Measurements from ENCODE around the gene CHI3L2. TPM values are rescaled to one million over a fixed set of nuclear protein-coding genes. Genes with fewer than 3 reads are reported as not detected.

The CHI3L2 gene
- total RNA-seq, 1 donor from 2014 or later, result 1.3 TPM

DNA sequence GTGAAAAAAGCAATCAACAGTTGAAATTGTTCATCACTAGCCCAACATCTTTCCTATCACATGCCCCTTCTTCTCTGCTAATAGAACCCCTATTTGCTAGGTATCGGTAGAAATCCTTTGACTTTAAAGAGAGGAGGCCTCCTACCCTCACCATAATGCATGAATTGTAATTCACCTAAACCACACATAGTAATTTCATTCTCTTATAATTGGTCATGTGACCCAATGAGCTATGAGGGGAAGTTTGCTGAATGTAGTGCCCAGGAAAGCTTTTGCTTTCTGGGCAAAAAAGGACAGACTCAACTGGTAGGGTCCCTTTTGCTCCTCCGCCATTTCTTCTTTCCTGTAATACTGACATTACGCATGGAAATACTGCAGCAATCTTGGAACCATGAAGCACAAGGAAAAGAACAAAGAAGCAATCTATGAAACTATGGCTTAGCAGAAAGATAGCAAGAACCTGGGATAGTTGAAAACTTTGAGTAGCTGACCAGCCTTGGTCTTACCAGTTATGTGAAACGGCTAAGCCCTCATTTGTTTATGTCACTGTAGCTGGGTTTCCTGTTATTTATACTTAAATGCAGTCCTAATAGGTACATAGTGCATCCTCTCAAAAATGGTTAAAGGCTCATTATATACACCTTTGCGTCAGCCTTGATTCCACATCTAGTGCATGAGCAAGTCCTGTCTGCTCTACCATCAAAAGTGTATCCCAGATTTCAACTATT, 10.2 kb upstream of the CHI3L2 start:
- DNase-seq (ENCODE audit: low spot score), result no peak
- H3K9me3 Mint-ChIP-seq, result peaks cover 4% of the 10 kb centered on the region
- intact Hi-C loops (cut with micrococcal nuclease), result loop anchor here (5.0 kb wide), 2 partner anchors 340 to 545 kb away; partner anchors contain the start of gene KCNA3
- H3K27ac Mint-ChIP-seq, result peak overlapping the region; percentile 91
- H3K4me1 Mint-ChIP-seq (ENCODE audit: low read depth), result peaks cover 97% of the 10 kb centered on the region
- H3K27me3 Mint-ChIP-seq (ENCODE audit: low read depth), result no peaks in the 10 kb centered on the region
- H3K36me3 Mint-ChIP-seq (ENCODE audit: low read depth), result peaks cover 3% of the 10 kb centered on the region
- peak overlapping the region; percentile 6 for H3K4me3 Mint-ChIP-seq (ENCODE audit: low read depth)

DNA sequence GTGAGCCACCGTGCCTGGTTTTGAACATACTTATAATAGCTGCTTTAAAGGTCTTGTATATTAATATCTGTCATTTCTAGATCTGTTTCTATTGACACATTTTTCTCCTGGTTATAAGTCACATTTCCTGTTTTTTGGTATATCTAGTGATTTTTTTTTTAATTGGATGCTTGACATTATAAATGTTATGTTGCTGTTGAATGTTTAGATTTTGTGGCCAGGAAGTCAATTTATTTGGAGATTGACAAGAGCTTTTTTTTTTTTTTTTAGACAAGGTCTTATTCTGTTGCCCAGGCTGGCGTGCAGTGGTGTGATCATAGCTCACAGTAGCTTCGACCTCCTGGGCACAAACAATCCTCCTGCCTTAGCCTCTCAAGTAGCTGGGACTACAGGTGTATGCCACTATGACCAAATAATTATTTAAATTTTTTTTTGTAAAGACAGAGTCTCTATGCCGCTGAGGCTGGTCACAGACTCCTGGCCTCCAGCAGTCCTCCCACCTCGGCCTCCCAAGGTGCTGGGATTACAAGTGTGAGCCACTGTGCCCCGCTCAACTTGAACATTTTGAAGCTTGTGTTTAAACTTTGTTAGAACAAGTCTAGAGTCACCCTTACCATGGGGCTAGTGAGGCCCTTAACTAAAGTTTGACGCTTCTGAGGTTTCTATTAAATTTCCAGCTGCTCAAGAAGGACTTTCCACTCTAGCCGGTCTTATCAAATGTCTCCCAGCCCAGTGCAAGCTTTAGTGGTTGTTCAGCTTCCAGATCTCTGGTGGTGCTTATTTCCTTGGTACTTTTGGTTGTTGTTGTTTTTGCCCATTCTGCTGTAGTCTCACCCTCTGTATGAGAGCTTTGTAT, 8.6 kb upstream of the CHI3L2 start:
- intact Hi-C loops (cut with micrococcal nuclease), result loop anchor here (1.0 to 5.0 kb wide), 3 partner anchors 342 to 572 kb away; partner anchors contain the start of gene KCNA3
- Mint-ChIP-seq H3K36me3 (ENCODE audit: low read depth) (peaks cover 3% of the 10 kb centered on the region), H3K27ac (peak overlapping the region; percentile 93), H3K4me1 (ENCODE audit: low read depth) (peaks cover 94% of the 10 kb centered on the region), H3K27me3 (ENCODE audit: low read depth) (no peaks in the 10 kb centered on the region), H3K4me3 (ENCODE audit: low read depth) (peak overlapping the region; percentile 30), H3K9me3 (peaks cover 4% of the 10 kb centered on the region)
- DNase-seq (ENCODE audit: low spot score), result no peak

DNA sequence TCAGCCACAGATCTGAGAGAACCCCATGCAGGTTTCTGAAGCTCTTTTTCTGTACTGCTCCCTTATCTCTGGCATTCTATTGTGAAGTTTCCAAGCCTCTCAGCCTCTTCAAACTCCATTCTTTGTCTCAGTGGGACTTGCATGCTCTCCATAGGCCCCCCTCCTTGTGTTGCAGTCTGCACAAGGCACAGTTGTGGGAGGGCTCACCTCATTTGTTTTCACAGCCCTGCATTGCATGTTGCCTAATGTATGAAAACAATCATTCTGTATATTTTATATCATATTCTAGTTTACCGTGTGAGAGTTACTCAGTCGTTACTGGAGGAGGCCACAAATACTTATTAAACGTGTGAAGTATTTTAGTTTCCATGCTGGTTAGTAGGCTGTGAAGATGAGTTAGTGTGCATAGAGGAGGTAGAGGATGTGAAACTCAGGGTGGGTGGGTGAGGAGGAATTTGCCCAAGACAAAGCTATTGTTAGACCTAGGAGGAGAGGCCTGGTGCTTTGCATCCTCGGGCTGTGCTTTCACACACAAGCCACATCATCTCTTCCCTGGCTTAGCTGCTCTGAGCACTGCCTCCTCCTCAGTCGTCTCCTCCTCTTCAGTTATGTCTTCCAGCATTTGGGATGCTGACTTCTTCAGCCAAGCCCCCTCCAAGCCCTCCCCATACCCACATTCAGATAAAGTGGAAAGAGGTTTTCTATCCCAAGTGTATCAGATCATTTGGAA, 7.8 kb upstream of the CHI3L2 start:
- Mint-ChIP-seq H3K4me3 (ENCODE audit: low read depth) (peak overlapping the region; percentile 38), H3K27ac (peak overlapping the region; percentile 93), H3K9me3 (peaks cover 4% of the 10 kb centered on the region), H3K27me3 (ENCODE audit: low read depth) (no peaks in the 10 kb centered on the region), H3K4me1 (ENCODE audit: low read depth) (peaks cover 88% of the 10 kb centered on the region), H3K36me3 (ENCODE audit: low read depth) (peaks cover 3% of the 10 kb centered on the region)
- intact Hi-C loops (cut with micrococcal nuclease), result loop anchor here (1.0 to 10.0 kb wide), 5 partner anchors 79 to 572 kb away; partner anchors contain the start of genes C1orf162, CEPT1, DRAM2 and KCNA3
- DNase-seq (ENCODE audit: low spot score), result no peak

DNA sequence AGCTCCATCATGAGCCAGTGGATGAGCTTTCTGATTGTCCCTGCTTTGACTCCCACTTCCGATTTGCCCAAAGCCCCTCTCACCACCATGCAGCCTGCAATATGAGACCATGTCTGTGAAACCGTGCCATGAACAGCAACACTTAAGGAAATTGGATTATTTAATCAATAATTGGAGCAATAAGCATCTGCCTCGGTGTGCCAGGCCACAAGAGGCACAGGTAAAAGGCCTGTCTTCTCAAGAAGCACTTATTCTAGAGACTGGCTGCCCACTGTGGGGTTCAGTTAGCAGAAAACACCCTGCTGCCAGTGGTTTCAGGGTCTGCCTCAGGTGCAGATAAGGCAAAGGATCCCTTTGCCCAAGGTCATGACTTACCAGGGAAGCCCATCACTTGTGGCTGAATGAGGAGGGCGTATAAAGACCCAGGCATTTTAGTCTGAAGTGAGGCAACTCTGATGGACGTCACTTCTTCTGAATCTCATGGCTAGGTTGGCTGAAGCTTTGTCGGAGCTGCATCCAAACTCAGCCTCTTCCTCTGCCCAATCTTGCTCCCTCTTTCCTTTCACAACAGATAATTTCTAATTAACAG, 7.1 kb upstream of the CHI3L2 start:
- intact Hi-C loops (cut with micrococcal nuclease), result loop anchor here (2.0 to 10.0 kb wide), 2 partner anchors 80 to 254 kb away; partner anchors contain the start of genes C1orf162, CEPT1 and DRAM2
- peaks cover 3% of the 10 kb centered on the region for H3K36me3 Mint-ChIP-seq (ENCODE audit: low read depth)
- no peaks in the 10 kb centered on the region for H3K27me3 Mint-ChIP-seq (ENCODE audit: low read depth)
- H3K4me1 Mint-ChIP-seq (ENCODE audit: low read depth), result peaks cover 86% of the 10 kb centered on the region
- H3K4me3 Mint-ChIP-seq (ENCODE audit: low read depth), result peak overlapping the region; percentile 41
- DNase-seq (ENCODE audit: low spot score), result no peak
- peak overlapping the region; percentile 93 for H3K27ac Mint-ChIP-seq
- H3K9me3 Mint-ChIP-seq, result peaks cover 4% of the 10 kb centered on the region

DNA sequence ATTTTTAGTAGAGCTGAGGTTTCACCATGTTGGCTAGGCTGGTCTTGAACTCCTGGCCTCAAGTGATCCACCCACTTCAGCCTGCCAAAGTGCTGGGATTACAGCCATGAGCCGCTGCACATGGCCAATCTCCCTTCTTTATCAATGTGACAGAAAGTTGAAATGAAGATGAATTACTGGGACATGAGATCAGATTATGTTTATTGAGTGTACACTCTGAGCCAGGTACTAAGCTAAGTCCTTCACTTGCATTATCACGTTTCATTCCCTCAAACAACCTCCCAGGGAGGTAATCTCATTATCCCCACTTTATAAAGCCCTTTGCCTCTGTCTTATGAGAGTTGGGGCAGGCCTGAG, 6.3 kb upstream of the CHI3L2 start:
- Mint-ChIP-seq H3K4me1 (ENCODE audit: low read depth) (peaks cover 87% of the 10 kb centered on the region), H3K27ac (peak overlapping the region; percentile 93), H3K27me3 (ENCODE audit: low read depth) (no peaks in the 10 kb centered on the region), H3K9me3 (peaks cover 4% of the 10 kb centered on the region), H3K4me3 (ENCODE audit: low read depth) (peak overlapping the region; percentile 78), H3K36me3 (ENCODE audit: low read depth) (peaks cover 3% of the 10 kb centered on the region)
- no peak for DNase-seq (ENCODE audit: low spot score)
- intact Hi-C loops (cut with micrococcal nuclease), result loop anchor here (2.0 to 10.0 kb wide), 2 partner anchors 80 to 254 kb away; partner anchors contain the start of genes C1orf162, CEPT1 and DRAM2

DNA sequence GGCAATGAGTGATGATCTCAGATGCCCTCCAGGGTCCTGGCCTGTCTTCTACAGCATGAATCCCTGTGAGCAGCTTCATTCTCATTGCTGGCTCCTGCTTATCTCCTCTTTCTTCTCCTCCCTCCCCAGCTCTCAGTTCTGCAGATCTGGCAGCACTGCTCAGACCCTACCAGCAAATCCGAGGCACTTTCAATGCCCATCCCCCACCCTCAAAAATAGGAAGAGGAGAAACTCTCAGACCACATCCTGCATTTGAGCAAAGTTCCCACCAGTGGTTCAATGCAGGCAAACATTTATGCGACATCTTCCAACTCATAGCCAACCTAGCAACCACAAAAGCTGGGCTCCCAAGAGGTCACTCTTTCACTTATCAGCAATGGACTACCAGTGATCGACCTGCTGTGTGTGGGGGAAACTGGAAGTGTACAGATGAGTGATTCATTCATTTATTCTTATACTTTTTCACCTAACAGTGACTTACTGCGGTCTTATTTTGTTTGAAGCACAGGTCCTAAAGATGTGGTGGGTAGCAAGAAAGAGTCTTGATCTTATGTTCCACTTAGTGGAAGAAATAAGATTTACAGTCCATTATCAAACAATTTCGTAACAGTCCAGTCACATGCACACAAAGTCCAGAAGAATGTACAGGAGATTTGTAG, 5.8 kb upstream of the CHI3L2 start:
- intact Hi-C loops (cut with micrococcal nuclease), result loop anchor here (1.0 to 10.0 kb wide), 6 partner anchors 7 to 253 kb away; partner anchors contain the start of genes ATP5PB, C1orf162, CEPT1 and DRAM2
- Mint-ChIP-seq H3K27me3 (ENCODE audit: low read depth) (no peaks in the 10 kb centered on the region), H3K4me1 (ENCODE audit: low read depth) (peaks cover 86% of the 10 kb centered on the region), H3K9me3 (peaks cover 4% of the 10 kb centered on the region), H3K36me3 (ENCODE audit: low read depth) (peaks cover 3% of the 10 kb centered on the region), H3K27ac (peak overlapping the region; percentile 93), H3K4me3 (ENCODE audit: low read depth) (peak overlapping the region; percentile 78)
- DNase-seq (ENCODE audit: low spot score), result peak; percentile 60

DNA sequence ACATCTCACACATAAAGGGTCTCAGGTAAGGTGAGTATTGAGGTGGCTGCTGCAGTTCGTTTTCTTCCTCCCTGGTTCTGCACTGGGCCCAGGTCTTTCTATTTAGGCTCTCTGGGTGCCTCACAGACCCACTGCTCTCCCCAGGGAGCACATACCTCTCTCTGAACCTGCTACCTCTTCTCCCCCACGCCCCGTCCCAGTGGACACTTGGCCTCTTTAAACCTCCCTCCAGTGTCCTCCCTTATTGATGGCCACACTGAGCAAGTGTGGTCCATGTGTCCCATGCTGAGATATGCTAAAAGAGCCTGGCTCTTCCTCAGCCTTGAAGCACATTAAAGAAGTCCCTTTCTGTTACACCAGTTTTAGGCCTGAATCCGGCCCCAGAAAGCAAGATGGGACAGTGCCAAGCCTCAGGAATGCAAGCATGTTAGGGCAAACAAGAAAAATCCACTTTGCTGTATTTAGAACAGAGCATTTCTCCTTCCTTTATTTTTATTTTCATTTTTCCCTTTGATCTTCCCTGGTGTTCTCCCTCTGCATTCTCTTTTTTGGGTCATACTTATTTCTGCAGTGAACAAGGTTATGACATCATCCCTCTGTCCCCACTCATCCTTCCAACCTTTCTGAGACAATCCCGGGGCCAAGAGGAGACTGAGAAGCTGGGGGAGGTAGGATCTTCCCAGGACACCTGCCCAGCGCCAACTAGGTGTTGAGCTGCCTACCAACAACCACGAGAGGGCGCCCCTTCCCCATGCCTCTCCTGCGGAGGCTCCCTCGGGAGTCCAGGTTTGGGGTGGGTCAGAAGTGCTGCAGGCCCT, 5.0 kb upstream of the CHI3L2 start:
- Mint-ChIP-seq H3K4me3 (ENCODE audit: low read depth) (peak overlapping the region; percentile 78), H3K36me3 (ENCODE audit: low read depth) (peaks cover 3% of the 10 kb centered on the region), H3K4me1 (ENCODE audit: low read depth) (peaks cover 84% of the 10 kb centered on the region), H3K9me3 (peaks cover 4% of the 10 kb centered on the region), H3K27ac (peak overlapping the region; percentile 93), H3K27me3 (ENCODE audit: low read depth) (no peaks in the 10 kb centered on the region)
- intact Hi-C loops (cut with micrococcal nuclease), result loop anchor here (1.0 to 10.0 kb wide), 6 partner anchors 8 to 252 kb away; partner anchors contain the start of genes ATP5PB, C1orf162 and WDR77
- DNase-seq (ENCODE audit: low spot score), result peak; percentile 70

DNA sequence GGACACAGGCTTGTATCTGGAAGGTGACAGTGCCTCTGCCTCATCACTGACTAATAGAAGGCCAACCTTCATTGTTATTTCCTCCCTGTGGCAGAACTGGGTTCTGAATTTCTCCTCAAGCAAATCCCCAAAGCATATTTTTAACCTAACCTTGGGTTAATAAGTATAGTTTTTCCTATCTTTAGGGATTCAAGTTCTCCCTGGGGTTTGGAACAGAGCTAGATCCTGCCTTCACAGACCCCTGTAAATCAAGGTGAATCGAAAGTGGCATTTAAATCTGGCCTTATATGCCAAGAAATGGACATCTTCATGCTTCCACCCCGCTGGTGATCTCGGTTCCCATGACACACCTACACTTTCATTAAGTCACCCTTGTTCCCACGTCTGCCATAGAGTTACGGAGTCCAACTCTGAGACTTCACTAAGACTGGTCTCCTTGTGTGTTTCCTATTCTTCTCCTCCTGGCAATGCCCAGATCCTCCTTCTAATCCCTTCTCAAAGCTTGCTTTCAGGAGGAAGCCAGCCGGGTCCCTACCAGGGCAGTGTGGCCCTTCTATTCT, 4.3 kb upstream of the CHI3L2 start:
- no peak for DNase-seq (ENCODE audit: low spot score)
- Mint-ChIP-seq H3K4me3 (ENCODE audit: low read depth) (no peak overlapping the region), H3K27ac (no peak overlapping the region), H3K36me3 (ENCODE audit: low read depth) (peaks cover 3% of the 10 kb centered on the region), H3K9me3 (peaks cover 1% of the 10 kb centered on the region), H3K4me1 (ENCODE audit: low read depth) (peaks cover 84% of the 10 kb centered on the region), H3K27me3 (ENCODE audit: low read depth) (no peaks in the 10 kb centered on the region)
- intact Hi-C loops (cut with micrococcal nuclease), result loop anchor here (1.0 to 10.0 kb wide), 4 partner anchors 52 to 252 kb away; partner anchors contain the start of genes ATP5PB, C1orf162 and WDR77

DNA sequence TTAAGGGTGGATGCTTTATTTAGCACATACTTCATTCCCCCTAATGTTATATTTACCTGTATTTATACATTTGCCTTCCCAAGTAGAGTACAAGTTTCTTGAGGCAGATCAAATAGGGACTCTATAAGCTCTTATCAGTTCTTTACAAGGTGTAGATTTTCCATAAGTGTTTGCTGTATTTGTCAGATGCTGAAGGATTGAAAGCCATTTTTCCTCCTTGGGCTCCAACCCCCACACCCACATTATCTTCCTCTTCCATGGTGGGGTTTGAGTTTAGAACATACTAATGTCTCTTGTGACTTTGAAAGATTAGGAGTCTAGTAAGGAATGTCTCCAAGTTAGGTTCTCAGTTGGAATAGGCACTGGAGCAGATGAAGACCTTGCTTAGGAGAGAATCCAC, 2.4 kb upstream of the CHI3L2 start:
- Mint-ChIP-seq H3K36me3 (ENCODE audit: low read depth) (no peaks in the 10 kb centered on the region), H3K27me3 (ENCODE audit: low read depth) (no peaks in the 10 kb centered on the region), H3K9me3 (no peaks in the 10 kb centered on the region), H3K4me1 (ENCODE audit: low read depth) (peaks cover 79% of the 10 kb centered on the region), H3K27ac (no peak overlapping the region), H3K4me3 (ENCODE audit: low read depth) (peak overlapping the region; percentile 31)
- no peak for DNase-seq (ENCODE audit: low spot score)
- intact Hi-C loops (cut with micrococcal nuclease), result loop anchor here (5.0 to 10.0 kb wide), 2 partner anchors 33 to 250 kb away; partner anchors contain the start of gene C1orf162

DNA sequence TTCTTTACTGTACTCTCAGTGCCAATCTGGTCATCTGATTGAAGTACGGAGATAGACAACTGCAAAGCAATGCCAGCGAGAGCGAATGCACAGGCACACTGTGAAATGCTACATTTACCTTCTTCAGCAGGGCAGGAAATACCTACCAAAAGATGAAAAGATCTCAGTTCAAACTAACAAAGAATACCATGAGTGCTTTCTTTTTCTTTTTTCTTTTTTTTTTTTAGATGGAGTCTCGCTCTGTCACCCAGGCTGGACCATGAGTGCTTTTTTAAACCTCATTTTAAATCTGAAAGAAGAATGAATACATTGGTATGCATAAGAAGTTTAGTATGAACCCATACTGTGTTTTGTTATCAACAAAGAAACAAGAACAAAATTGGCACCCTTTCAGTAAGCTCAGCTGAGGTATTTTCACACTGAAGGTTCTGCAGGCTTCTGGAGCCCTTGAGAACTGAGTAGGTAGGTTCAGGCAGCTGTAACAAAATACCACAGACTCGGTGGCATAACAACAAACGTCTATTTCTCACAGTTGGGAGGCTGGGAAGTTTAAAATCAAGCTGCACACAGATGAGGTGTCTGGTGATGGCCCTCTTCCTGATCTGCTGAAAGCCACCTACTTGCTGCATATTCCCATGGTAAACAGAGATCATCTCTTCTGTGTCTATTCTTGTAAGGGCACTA, 1.7 kb upstream of the CHI3L2 start:
- intact Hi-C loops (cut with micrococcal nuclease), result loop anchor here (5.0 to 10.0 kb wide), 2 partner anchors 34 to 249 kb away; partner anchors contain the start of gene C1orf162

More for the DNA sequence above, 1.7 kb upstream of the CHI3L2 start:
- Mint-ChIP-seq H3K9me3 (no peaks in the 10 kb centered on the region), H3K4me1 (ENCODE audit: low read depth) (peaks cover 75% of the 10 kb centered on the region), H3K27me3 (ENCODE audit: low read depth) (no peaks in the 10 kb centered on the region), H3K36me3 (ENCODE audit: low read depth) (no peaks in the 10 kb centered on the region), H3K4me3 (ENCODE audit: low read depth) (peak overlapping the region; percentile 31), H3K27ac (peak overlapping the region; percentile 6)
- DNase-seq (ENCODE audit: low spot score), result no peak
